ENCODE results near the gene CDH13.

The CDH13 gene

GRCh38 chr16:82626791-82627261, at the start of gene CDH13:
Gene CDH13 (plus strand): TSS chr16:82626969.
- no peak for FAIRE-seq
- DNase-seq (ENCODE audit: low spot score) = no peak

GRCh38 chr16:82580298-82580890, 46.4 kb upstream of the CDH13 start:
- DNase-seq (ENCODE audit: low spot score) (peak; percentile 44), FAIRE-seq (no peak)

DNA sequence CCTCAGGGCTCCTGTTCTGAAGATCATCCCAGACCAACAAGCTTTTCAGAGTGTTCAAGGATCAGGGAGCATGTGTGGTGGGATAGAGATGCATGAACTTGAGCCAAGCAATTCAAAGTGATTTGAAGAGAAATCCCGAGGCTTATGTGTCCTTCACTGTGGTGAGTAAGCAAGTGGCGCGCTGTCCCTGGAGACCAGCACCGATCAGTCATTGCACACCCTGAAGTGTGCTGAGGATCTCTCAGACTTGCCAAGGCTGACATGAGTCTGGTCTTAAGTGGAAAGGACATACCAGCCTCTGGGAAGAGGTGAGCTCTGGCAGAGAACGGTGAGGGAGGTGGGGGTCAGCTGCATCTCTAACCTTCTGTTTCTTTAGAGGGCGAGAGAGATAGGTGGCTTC, 43.8 kb upstream of the CDH13 start:
- DNase-seq (ENCODE audit: low spot score) = no peak
- FAIRE-seq = no peak

DNA sequence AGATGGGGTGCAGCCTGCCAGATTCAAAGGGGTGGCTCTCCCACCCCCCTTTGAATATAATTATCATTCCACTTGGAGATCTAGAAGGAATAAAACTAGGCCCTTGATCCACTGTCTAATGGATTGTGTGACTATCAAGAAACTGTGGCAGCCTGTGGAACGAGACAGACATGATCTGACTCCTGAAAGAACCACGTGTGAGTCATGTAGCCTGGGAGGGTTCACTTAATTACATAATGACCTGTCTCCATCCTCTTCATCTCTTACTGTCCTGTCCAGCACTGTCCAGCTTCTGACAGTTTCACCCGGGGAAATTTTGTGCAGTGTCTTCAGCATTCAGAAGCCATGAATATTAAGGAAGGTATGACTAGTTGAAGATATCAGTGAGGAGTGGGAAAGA, 43.3 kb upstream of the CDH13 start:
- no peak for DNase-seq (ENCODE audit: low spot score)
- no peak for FAIRE-seq

- FAIRE-seq (no peak), DNase-seq (ENCODE audit: low spot score) (no peak)
Measured at GRCh38 chr16:82584553-82585152, 42.1 kb upstream of the CDH13 start.

DNA sequence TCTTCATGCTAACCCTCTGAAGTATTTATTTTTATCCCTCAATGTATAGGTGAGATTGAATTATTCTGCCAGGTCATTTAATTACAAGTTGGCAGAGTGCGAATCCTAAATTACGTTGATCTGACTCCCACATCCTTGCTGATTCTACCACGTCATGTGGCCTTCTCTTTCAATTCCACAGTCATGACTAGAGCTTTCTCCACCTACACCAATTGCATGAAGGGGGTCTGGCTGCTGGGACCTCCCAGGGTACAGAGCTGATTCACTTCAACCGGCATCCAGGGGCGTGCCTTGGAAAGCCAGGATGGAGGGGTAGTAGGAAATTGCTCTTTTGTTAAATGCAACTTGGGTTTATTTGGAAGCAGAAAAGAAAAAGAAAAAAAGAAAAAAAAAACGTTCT, 41.1 kb upstream of the CDH13 start:
- FAIRE-seq (no peak), DNase-seq (ENCODE audit: low spot score) (peak; percentile 27)

DNA sequence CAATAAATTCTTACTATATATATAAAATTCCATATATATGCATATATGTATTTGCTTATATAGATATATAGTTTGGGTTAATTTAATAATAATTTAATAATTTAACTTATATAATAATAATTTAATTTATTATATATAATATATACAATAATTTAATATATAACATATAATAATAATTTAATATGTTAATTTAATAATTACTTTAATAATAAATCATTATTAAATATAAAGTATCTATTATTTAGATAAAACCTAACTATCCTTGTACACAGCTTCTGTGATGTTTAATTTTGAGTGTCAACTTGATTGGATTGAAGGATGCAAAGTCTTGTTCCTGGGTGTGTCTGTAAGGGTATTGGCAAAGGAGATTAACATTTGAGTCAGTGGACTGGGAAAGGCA, 40.6 kb upstream of the CDH13 start:
- no peak for FAIRE-seq
- no peak for DNase-seq (ENCODE audit: low spot score)

- DNase-seq (ENCODE audit: low spot score) (no peak), FAIRE-seq (no peak)
Measured at GRCh38 chr16:82587289-82587688, 39.5 kb upstream of the CDH13 start.

DNA sequence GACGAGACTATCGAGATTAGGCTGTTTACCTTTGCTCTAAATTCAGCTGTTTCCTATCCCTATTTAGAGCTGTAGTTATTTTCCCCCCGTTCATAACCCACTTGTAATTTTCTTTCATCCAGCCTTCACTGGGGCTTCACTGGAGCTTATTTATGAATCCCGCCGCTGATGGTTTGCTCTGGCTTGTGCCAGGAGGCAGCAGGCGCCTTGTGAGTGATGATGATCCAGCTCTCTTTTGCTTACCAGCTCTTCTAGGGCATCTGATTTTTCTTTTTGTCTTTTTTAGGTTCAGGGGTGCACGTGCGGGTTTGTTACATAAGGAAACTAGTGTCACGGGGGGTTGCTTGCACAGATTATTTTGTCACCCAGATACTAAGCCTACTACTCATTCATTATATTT, 37.4 kb upstream of the CDH13 start:
- DNase-seq (ENCODE audit: low spot score) (no peak), FAIRE-seq (no peak)

GRCh38 chr16:82594114-82594513, 32.7 kb upstream of the CDH13 start:
- DNase-seq (ENCODE audit: low spot score) (no peak), FAIRE-seq (no peak)

DNA sequence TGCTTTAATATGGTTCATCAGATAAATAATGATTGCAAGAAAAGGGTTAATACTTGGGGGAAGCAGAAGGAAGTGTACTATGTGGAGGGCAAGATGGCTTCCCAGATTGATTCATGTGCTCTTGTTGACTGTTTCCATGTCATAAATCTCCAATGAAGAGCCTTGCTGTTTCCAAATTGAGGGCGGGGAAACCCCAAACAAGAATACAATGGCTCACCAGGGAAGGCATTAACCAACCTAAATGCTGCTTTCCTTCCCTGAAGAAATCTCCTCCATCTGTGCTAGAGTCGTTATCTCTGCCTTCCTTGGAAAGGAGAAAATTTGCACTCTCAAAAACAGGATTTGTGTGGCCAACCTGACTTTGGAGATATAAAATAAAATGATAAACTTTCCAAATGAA, 28.0 kb upstream of the CDH13 start:
- FAIRE-seq = no peak
- no peak for DNase-seq (ENCODE audit: low spot score)

GRCh38 chr16:82601989-82602640, 24.7 kb upstream of the CDH13 start:
- FAIRE-seq (no peak), DNase-seq (ENCODE audit: low spot score) (no peak)

- no peak for FAIRE-seq
Measured at GRCh38 chr16:82603784-82604411, 22.9 kb upstream of the CDH13 start.

DNA sequence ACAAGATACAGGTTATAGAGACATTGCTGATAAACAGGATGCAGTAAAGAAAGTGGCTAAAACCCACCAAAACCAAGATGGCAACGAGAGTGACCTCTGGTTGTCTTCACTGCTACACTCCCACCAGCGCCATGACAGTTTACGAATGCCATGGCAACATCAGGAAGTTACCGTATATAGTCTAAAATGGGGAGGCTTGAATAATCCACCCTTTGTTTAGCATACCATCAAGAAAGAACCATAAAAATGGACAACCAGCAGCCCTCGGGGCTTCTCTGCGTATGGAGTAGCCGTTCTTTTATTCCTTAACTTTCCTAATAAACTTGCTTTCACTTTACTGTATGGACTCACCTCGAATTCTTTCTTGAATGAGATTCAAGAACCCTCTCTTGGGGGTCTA, 21.7 kb upstream of the CDH13 start:
- no peak for DNase-seq (ENCODE audit: low spot score)

More at GRCh38 chr16:82603784-82604411, 22.9 kb upstream of the CDH13 start:
- DNase-seq (ENCODE audit: low spot score) = peak; percentile 41

DNA sequence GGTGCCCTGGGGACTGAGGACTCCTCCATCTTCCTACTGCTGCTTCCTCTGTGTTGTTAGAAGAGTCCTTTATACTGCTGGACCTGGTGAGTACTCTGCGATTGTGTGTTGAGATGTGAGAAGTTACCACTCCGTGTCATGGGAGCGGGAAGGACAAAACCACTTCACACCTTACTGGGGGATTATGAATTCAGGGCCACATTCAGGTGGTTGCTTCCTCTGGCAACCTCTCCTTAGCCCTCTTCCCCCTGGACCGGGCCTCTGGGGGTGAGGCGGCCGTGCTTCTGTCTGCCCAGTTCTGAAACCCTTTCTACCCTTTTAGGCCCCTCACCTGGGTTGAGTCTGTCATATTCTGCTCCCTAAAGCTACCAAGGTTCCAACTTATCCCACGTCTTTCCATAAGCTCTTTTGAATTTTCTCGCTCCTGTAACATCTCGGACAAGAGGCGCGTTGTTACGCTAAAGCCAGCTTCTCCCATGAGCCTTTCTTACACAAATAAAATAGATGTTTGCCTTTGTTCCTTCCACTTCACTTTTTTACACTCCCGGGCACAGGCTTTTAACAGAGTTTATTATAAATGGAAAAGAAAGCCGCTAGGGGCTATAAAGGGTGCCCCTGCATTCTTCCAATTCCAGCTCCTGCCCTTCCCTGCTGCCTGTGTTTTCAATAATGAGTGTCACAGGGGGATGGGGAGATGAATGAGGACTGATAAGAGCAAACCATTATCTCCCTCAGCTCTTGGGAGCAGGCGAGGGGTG, 20.7 kb upstream of the CDH13 start:
- FAIRE-seq (no peak), DNase-seq (ENCODE audit: low spot score) (no peak)

More for the DNA sequence above, 21.7 kb upstream of the CDH13 start:
- no peak for FAIRE-seq

DNA sequence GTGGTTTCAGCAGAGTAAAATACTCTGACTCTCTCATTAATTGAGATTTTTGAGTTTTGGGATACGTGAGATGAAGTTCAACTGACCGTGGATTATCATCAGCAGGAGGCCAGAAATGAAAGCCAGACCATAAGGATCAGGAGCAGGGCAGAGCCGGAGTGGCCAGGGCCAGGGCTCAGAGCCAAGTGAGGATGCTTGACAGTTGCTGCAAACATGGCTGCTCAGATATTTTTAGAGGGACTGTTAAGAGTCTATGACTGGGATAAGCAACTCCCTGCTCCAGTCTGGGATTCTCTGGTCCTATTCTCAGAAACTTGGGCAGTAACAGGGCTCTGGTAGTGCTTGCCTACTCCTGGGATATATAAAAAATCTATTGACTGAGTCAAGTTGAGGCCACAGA, 17.6 kb upstream of the CDH13 start:
- DNase-seq (ENCODE audit: low spot score) (no peak), FAIRE-seq (no peak)

DNA sequence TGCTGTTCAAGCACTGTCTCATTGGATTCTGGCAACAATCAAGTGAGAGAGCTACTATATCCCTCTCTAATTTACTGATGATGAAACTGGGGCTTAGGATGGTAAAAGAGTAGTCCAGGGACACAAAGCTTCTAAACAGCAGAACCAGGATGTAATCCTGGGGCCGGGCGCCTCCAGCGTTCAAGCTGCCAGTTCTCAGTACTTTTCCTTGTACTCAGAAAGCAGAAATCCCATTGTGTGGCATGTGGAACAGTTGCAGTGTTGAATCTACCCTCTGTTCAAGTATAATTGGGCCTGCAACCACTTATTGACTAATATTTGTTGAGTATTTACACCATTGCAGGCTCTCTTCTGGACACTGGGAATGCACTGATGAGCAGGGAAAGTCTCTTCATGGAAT, 14.5 kb upstream of the CDH13 start:
- FAIRE-seq = no peak
- DNase-seq (ENCODE audit: low spot score) = no peak

DNA sequence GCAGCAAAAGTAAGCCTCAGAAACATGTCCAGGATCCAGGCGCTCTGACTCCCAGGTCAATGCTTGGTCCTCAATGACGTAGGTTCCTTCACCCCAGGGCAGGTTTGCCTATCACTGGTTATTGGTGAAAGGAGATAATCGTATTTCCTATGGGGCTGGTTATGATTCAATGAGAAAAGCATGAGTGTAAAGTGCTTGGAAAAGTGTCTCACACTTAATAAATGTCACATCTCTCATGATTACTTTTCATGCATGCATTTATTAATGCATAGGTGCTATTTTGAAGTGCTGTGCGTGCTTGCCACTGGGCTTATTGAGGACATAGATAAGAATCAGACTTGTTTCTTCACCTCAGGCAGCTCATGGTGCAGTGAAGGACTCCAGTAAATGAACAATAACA, 10.4 kb upstream of the CDH13 start:
- no peak for FAIRE-seq
- no peak for DNase-seq (ENCODE audit: low spot score)

- DNase-seq (ENCODE audit: low spot score) (no peak), FAIRE-seq (no peak)
Measured at GRCh38 chr16:82621781-82622180, 5.0 kb upstream of the CDH13 start.

- DNase-seq (ENCODE audit: low spot score) (no peak), FAIRE-seq (no peak)
Measured at GRCh38 chr16:82623241-82623640, 3.5 kb upstream of the CDH13 start.

DNA sequence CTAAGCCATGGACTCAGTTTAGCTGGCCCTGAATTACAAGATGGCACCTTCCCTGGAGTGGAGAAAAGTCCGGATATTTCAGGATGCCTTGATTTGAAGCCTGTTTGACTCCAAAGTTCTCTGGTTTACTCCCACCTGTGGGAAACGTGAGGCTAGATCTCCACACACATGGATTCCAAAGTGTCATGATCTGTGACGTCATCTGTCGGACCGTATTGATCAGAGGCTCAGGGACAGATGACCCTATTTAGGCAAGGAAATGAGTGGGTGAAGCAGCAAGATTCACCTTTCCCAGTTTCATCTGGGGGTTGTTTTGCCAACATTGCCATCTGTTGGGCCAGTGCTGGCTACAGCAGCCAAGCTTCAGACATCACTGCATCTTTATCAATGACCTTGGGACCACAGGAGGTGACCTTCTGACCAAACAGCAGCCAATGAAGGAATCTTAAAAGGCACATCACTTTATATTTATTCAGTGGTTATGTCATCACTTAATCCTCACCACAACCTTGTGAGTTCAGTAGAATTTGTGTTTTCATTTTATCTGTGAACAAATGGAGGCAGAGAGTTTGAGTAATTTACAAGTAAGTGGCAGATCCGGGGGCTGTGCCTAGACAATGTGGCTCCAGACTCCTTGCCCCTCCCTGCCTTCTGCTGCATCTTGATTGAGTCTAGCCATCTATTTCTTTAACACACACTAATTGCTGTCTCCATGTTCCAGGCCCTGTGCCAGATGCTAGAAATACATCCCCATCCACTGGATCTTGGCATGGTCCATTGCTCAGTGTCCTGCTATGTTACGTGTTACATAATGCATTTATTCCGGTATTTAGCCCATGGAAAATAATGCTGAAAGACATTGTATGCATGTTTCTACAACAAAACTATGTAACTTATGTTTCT, 1.5 kb upstream of the CDH13 start:
- no peak for FAIRE-seq

More for the DNA sequence above, 1.5 kb upstream of the CDH13 start:
- no peak for DNase-seq (ENCODE audit: low spot score)

Measured in urothelium cell line (cell line).